Osteocyte (in vitro differentiated cells): ENCODE results near the gene ITGA3. TPM values are rescaled to one million over a fixed set of nuclear protein-coding genes. Genes with fewer than 3 reads are reported as not detected.
"Not testable (repeated sequence)": the region's sequence is repeated elsewhere in the genome, so short reads cannot be mapped to it uniquely, and the experiment has no call there.

Source experiments
- DNase-seq: peaks from one replicate; pipeline ENCODE4 v3.0.0; 2021; ENCODE audit warnings: mixed read lengths; ENCODE audit not compliant: unreplicated experiment; ENCODE audit errors: extremely low spot score
- H3K27ac Mint-ChIP-seq: one replicate; pipeline ENCODE4 v1.8.0; 2021; ENCODE audit warnings: mild to moderate bottlenecking, mixed read lengths; ENCODE audit not compliant: unreplicated experiment
- H3K27me3 Mint-ChIP-seq: one replicate; pipeline ENCODE4 v1.8.0; 2021; ENCODE audit warnings: mixed read lengths; ENCODE audit not compliant: unreplicated experiment
- H3K36me3 Mint-ChIP-seq: one replicate; pipeline ENCODE4 v1.8.0; 2021; ENCODE audit warnings: mixed read lengths; ENCODE audit not compliant: unreplicated experiment
- H3K4me1 Mint-ChIP-seq: one replicate; pipeline ENCODE4 v1.8.0; 2021; ENCODE audit warnings: mixed read lengths; ENCODE audit not compliant: unreplicated experiment
- H3K4me3 Mint-ChIP-seq: one replicate; pipeline ENCODE4 v1.8.0; 2021; ENCODE audit warnings: mild to moderate bottlenecking, moderate library complexity, mixed read lengths; ENCODE audit not compliant: unreplicated experiment
- H3K9me3 Mint-ChIP-seq: one replicate; pipeline ENCODE4 v1.8.0; 2021; ENCODE audit warnings: mixed read lengths; ENCODE audit not compliant: unreplicated experiment
- total RNA-seq: library from RNA; stranded (reverse); gene quantifications from 2 replicates; pipeline ENCODE4 v1.2.1, GENCODE V29; 2021
- TF ChIP-seq, protein P1 (sequence below): fragments of 200-600 bp; sonication (generic); IDR thresholded peaks from 2 replicates; pipeline ENCODE4 v1.5.0; 2021; ENCODE audit warnings: antibody characterized with exemption, mild to moderate bottlenecking, moderate library complexity

The ITGA3 gene
- total RNA-seq, 1 donor from 2014 or later, result 201 TPM

DNA sequence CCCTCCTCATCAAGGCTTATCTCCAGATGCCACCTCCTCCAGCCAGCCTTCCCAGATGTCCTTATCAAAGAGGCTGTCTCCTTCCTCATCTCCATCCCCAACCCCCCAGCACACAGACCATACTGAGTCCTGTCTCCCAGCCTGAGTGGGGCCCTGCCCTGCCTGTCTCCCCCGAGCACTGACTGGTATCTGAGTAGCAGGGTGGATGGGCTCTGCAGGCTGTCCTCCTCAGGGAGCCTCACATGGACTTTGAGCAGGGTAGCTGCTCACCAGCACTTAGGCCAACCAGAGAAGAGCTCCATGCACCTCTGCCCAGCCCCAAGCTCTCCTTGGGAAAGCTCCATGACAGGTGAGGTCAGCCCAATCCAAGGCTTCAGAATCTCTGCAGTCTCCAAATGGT is 20.0 kb upstream of the ITGA3 start:
- TF ChIP-seq, protein P1, sequence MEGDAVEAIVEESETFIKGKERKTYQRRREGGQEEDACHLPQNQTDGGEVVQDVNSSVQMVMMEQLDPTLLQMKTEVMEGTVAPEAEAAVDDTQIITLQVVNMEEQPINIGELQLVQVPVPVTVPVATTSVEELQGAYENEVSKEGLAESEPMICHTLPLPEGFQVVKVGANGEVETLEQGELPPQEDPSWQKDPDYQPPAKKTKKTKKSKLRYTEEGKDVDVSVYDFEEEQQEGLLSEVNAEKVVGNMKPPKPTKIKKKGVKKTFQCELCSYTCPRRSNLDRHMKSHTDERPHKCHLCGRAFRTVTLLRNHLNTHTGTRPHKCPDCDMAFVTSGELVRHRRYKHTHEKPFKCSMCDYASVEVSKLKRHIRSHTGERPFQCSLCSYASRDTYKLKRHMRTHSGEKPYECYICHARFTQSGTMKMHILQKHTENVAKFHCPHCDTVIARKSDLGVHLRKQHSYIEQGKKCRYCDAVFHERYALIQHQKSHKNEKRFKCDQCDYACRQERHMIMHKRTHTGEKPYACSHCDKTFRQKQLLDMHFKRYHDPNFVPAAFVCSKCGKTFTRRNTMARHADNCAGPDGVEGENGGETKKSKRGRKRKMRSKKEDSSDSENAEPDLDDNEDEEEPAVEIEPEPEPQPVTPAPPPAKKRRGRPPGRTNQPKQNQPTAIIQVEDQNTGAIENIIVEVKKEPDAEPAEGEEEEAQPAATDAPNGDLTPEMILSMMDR, result no peak
- no peak overlapping the region for H3K4me3 Mint-ChIP-seq
- H3K4me1 Mint-ChIP-seq, result peaks cover 48% of the 10 kb centered on the region
- no peaks in the 10 kb centered on the region for H3K36me3 Mint-ChIP-seq
- H3K27ac Mint-ChIP-seq, result peak overlapping the region; percentile 41
- no peaks in the 10 kb centered on the region for H3K9me3 Mint-ChIP-seq
- DNase-seq, result no peak
- H3K27me3 Mint-ChIP-seq, result no peaks in the 10 kb centered on the region

DNA sequence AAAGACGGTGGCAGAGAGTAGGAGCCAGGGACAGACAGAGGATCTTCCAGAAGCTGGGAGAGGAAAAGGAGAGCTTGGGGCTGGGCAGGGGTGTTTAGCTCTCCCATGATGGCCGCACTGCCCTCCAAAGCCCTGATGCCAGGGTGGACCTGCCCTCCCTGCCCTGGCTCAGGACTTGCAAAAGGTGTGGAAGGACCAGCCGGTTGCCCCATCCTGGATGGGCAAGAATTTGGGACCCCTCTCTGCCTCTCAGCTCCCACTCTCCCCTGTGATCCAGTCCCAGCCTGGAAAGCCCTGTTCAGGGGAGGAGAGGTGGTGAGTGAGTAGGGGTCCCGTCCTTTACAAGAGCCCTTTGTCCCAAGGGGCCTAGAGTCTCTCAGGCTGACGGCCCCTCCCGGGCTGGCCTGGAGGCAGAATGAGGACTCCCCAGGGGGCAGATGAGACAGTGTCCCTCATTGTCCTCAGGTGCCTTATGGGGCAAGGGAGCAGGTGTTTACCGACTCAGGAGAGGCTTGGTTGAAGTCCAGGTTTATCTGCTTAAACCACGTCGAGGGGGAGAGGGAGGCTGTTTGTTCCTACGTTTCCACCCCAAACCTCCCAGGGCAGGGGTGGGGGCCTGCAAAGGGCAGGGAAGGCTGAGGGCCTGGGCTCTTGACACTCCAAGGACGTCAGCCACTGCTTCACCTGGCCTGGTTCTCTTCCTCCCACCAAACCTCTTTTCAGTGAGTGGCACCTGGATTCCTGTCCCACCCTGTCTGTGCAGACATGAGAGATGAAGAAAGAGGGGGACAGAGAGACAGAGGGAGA is 19.3 kb upstream of the ITGA3 start:
- Mint-ChIP-seq H3K27ac (peak overlapping the region; percentile 64), H3K9me3 (no peaks in the 10 kb centered on the region), H3K36me3 (no peaks in the 10 kb centered on the region), H3K4me1 (peaks cover 48% of the 10 kb centered on the region), H3K27me3 (no peaks in the 10 kb centered on the region), H3K4me3 (no peak overlapping the region)
- TF ChIP-seq, protein P1, result no peak
- DNase-seq, result no peak

DNA sequence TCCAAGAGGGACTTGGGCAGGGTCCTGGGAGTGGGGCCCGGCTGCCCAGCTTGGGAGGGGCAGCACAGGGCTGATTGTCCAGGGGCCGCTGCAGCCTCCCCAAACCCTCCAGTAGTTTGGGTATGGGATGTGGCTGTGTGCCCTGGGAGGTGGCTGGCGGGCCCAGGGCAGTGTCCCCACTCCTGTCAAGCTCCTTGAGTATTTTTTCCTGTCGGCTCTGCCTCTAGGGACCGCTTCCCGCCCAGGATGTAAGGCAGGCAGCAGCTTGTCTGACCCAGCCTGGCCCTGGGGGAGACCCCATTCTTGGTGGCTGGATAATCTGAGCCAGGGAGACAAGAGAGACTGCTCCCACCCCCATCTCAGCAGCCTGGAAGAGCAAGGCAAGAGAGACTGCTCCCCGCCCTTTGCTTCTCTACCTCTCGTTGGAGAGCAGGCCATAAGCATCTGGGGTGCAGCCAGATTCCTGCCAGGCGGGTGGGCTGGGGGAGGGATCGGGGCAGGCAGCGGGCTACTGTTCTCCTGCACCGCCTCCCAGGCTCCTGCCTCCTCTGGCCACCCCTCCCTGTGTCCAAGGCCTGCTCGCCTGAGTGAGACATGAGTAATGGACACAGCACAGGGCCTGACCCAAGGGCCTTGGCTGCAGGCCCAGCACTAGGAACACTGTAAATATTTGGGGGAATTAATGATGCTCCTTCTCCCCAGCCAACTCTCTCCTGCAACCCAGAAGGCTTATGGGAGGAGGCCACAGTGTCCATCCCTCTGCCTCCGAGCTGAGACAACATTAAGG is 18.4 kb upstream of the ITGA3 start:
- H3K9me3 Mint-ChIP-seq, result no peaks in the 10 kb centered on the region
- no peaks in the 10 kb centered on the region for H3K27me3 Mint-ChIP-seq
- H3K36me3 Mint-ChIP-seq, result no peaks in the 10 kb centered on the region
- DNase-seq, result no peak
- H3K27ac Mint-ChIP-seq, result peak overlapping the region; percentile 67
- H3K4me3 Mint-ChIP-seq, result no peak overlapping the region
- peaks cover 48% of the 10 kb centered on the region for H3K4me1 Mint-ChIP-seq
- TF ChIP-seq, protein P1, result no peak

DNA sequence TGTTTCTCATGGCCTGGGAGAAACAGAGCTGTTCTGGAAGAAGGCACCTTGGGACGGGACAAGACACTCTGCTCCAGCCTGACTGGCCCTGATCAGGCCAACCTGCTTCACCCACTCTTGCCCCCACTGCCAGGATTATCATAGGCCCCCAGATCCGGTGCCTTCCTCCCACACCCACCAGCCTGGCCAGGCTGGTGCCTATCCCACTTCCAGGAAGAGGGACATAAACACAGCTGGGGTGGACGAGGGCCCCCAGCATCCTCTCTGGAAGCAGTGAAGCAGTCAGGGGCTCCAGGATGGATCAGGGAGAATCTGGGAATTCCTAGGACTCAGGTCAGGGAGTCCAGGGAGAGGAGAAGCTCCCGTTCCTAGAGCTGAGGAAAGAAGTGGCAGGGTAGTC is 16.9 kb upstream of the ITGA3 start:
- H3K36me3 Mint-ChIP-seq, result no peaks in the 10 kb centered on the region
- H3K27me3 Mint-ChIP-seq, result no peaks in the 10 kb centered on the region
- no peak overlapping the region for H3K27ac Mint-ChIP-seq
- H3K4me3 Mint-ChIP-seq, result no peak overlapping the region
- no peaks in the 10 kb centered on the region for H3K9me3 Mint-ChIP-seq
- no peak for DNase-seq
- H3K4me1 Mint-ChIP-seq, result peaks cover 46% of the 10 kb centered on the region
- TF ChIP-seq, protein P1, result no peak

DNA sequence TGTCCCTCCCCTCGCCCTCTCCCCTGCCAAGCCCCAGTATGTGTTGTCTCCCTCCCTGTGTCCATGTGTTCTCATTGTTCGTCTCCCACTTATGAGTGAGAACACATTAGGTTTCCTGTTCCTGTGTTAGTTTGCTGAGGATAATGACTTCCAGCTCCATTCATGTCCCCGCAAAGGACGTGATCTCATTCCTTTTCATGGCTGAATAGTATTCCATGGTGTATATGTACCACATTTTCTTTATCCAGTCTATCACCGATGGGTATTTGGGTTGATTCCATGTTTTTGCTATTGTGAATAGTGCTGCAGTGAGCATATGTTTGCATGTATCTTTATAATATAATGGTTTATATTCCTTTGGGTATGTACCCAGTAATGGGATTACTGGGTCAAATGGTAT is 15.4 kb upstream of the ITGA3 start:
- not testable (repeated sequence) for H3K27ac Mint-ChIP-seq, H3K4me3 Mint-ChIP-seq, H3K36me3 Mint-ChIP-seq, DNase-seq, H3K9me3 Mint-ChIP-seq, H3K27me3 Mint-ChIP-seq
- peaks cover 39% of the 10 kb centered on the region for H3K4me1 Mint-ChIP-seq
